Esophagus muscularis mucosa (tissue), 4 donors: ENCODE data around the gene ERMAP. TPM values are rescaled to one million over a fixed set of nuclear protein-coding genes. Genes with fewer than 3 reads are reported as not detected.

Experiments
- DNase-seq: peaks from one replicate; pipeline ENCODE4 v3.0.0-alpha.2; 2017; ENCODE audit errors: extremely low spot score
- H3K27ac ChIP-seq, 4 donors: fragments of 200-600 bp; sonication (generic); replicated peaks in 1 of 4; 1 replicate in 3 of 4; 2 replicates in 1 of 4; pipeline ENCODE4 v1.5.1; 2016 to 2019; ENCODE audit warnings: mild to moderate bottlenecking in 1 of 4
- H3K27me3 ChIP-seq, 4 donors: fragments of 200-600 bp; sonication (generic); one replicate each; pipeline versions ENCODE4 v1.5.1 to v1.6.0; 2016 to 2019
- H3K36me3 ChIP-seq, 4 donors: fragments of 200-600 bp; sonication (generic); one replicate each; pipeline ENCODE4 v1.5.1; 2016 to 2019
- H3K4me1 ChIP-seq, 4 donors: fragments of 200-600 bp; sonication (generic); one replicate each; pipeline ENCODE4 v1.5.1; 2016 to 2019
- H3K4me3 ChIP-seq, 4 donors: fragments of 200-600 bp; sonication (generic); 1 replicate in 2 of 4; 2 replicates in 2 of 4; pipeline ENCODE4 v1.5.1; 2016 to 2019; ENCODE audit warnings: mild to moderate bottlenecking in 4 of 4, moderate library complexity in 1 of 4
- H3K9me3 ChIP-seq, 4 donors: fragments of 200-600 bp; sonication (generic); 1 replicate in 3 of 4; 2 replicates in 1 of 4; pipeline ENCODE4 v1.5.1; 2016 to 2019
- EP300 ChIP-seq: sonication (generic); formaldehyde crosslinking; IDR thresholded peaks from one replicate; pipeline ENCODE4 v1.6.1; 2017; ENCODE audit warnings: antibody characterized with exemption
- POLR2A ChIP-seq: fragments of 450-650 bp; IDR thresholded peaks from one replicate; pipeline ENCODE4 v1.6.1; 2017; ENCODE audit warnings: antibody characterized with exemption, moderate library complexity, mild to moderate bottlenecking, low read depth
- POLR2AphosphoS5 ChIP-seq, 2 donors: sonication (generic); formaldehyde crosslinking; IDR thresholded peaks; one replicate each; pipeline ENCODE4 v1.6.1; 2017; ENCODE audit warnings: antibody characterized with exemption in 2 of 2
- WGBS: methylation state at CpG from one replicate; pipeline ENCODE4 v1.1.5; 2018; 5-methylcytosine and 5-hydroxymethylcytosine counted together
- intact Hi-C: fragments of 100-400 bp; cut with DNase I; formaldehyde crosslinking; loops from one replicate; pipeline ENCODE4 v1.15.1; 2023
- total RNA-seq, 4 donors: library from RNA; depleted of rRNA; stranded (reverse); fragments of >200 nt; gene quantifications; one replicate each; pipeline versions ENCODE4 v1.1.0 to v1.2.1, GENCODE V29; 2016
- TF ChIP-seq, protein P1 (sequence below), 3 experiments: fragments of 200-600 bp in 2 of 3; fragments of 450-650 bp in 1 of 3; sonication (generic) in 2 of 3; IDR thresholded peaks; one replicate each; pipeline ENCODE4 v1.5.1; 2017 to 2019; ENCODE audit warnings: antibody characterized with exemption in 3 of 3, mild to moderate bottlenecking in 2 of 3, moderate library complexity in 1 of 3

The ERMAP gene
- total RNA-seq, 4 donors from 2014 or later: 5.8 to 14.1 (median 9.1) TPM

DNA sequence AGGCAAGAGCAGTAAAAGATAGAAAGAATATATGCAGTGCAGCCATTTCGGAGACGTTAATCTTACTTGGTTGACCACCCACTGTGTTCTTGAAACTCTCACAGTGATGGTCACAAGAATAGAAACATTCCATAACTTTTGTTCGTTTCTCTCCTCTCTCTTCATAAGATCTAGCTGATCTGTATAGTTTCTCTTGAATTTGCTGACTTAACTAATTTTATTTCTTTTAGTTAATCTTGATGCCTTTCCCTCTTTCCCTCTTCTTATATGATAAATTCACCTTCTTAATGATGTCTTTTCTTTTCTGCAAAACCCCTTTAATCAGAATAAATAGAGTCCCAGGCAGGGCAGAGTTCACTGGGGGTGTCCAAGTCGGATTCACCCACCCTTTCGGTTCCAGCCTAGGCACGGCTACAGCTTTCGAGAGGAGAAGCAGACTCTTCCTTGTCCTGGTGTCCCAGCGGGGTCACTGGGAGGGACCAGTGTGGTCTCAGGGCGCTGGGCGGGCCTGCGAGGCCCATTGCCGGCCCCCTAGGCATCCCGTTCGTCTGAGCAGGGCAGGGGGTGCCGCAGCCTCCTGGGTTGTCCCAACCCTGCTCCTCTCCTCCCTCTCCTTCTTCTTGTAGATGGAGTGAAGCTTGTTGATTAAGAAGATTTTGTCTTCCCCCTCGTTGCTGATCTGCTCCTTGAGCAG is 69.3 kb downstream of the ERMAP start:
- H3K36me3 ChIP-seq: no peaks in the 10 kb centered on the region
- intact Hi-C loops: no loop called here
- no peak overlapping the region for H3K4me3 ChIP-seq
- H3K27me3 ChIP-seq: no peaks in the 10 kb centered on the region
- H3K9me3 ChIP-seq: no peaks in the 10 kb centered on the region
- no peak for DNase-seq
- WGBS: 84% methylated on average over 14 of the region's 16 CpGs
- TF ChIP-seq, protein P1, sequence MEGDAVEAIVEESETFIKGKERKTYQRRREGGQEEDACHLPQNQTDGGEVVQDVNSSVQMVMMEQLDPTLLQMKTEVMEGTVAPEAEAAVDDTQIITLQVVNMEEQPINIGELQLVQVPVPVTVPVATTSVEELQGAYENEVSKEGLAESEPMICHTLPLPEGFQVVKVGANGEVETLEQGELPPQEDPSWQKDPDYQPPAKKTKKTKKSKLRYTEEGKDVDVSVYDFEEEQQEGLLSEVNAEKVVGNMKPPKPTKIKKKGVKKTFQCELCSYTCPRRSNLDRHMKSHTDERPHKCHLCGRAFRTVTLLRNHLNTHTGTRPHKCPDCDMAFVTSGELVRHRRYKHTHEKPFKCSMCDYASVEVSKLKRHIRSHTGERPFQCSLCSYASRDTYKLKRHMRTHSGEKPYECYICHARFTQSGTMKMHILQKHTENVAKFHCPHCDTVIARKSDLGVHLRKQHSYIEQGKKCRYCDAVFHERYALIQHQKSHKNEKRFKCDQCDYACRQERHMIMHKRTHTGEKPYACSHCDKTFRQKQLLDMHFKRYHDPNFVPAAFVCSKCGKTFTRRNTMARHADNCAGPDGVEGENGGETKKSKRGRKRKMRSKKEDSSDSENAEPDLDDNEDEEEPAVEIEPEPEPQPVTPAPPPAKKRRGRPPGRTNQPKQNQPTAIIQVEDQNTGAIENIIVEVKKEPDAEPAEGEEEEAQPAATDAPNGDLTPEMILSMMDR (IDR thresholded peaks at IDR 0.05): no peak
- TF ChIP-seq POLR2A: no peak
- no peaks in the 10 kb centered on the region for H3K4me1 ChIP-seq
- no peak overlapping the region for H3K27ac ChIP-seq

DNA sequence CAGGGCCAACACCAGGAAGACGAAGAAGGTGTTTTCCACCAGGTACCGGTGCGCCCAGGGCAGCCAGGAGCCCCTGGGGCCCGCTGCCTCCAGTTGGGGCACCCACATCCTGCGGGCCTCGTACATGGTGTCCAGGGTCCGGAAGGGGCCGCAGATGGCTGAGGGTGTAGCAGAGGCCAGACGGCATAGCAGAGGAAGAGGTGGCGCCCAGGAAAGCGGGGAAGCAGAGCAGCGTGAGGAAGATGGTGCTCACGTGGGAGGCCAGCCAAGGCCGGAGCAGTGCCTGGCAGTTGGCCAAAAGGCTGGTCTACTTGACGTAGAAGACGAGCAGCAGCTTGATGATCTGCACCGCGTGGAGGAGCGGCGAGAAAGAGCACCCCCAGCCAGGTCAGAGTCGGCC is 69.9 kb downstream of the ERMAP start:
- no peak overlapping the region for H3K4me3 ChIP-seq
- no peak for DNase-seq
- H3K27me3 ChIP-seq: no peaks in the 10 kb centered on the region
- H3K27ac ChIP-seq: no peak overlapping the region
- WGBS: 63% methylated on average over 17 of the region's 21 CpGs
- no peaks in the 10 kb centered on the region for H3K9me3 ChIP-seq
- TF ChIP-seq, protein P1 (IDR thresholded peaks at IDR 0.05): no peak
- TF ChIP-seq POLR2AphosphoS5 (IDR thresholded peaks at IDR 0.05): no peak
- TF ChIP-seq EP300: no peak
- TF ChIP-seq POLR2A: no peak
- H3K36me3 ChIP-seq: no peaks in the 10 kb centered on the region
- H3K4me1 ChIP-seq: no peaks in the 10 kb centered on the region
- intact Hi-C loops: no loop called here

DNA sequence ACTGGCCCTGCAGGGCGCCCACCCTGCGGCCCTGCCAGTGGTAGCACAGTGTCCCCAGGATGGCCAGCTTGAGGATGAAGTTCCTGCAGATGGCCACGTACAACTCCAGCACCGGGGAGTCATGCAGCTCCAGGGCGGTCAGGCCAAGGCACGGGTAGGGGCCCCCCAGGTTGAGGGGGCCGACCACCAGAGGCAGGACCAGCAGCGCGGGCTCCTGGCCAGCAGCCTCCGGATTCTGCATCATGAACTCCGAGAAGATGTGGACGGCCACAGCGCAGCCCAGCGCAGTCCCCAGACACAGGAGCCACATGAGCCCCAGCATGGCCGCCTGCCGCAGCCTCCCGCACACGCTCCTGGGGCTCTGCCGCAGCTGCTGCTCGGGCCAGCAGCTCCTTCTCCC is 70.4 kb downstream of the ERMAP start:
- no peak for DNase-seq
- Histone ChIP-seq H3K4me1 (no peaks in the 10 kb centered on the region), H3K27ac (no peak overlapping the region), H3K36me3 (no peaks in the 10 kb centered on the region), H3K9me3 (no peaks in the 10 kb centered on the region), H3K27me3 (no peaks in the 10 kb centered on the region), H3K4me3 (no peak overlapping the region)
- 92% methylated on average over 8 of the region's 20 CpGs for WGBS
- TF ChIP-seq EP300 (no peak), POLR2AphosphoS5 (IDR thresholded peaks at IDR 0.05) (no peak)
- TF ChIP-seq, protein P1 (IDR thresholded peaks at IDR 0.05): no peak
- intact Hi-C loops: no loop called here

DNA sequence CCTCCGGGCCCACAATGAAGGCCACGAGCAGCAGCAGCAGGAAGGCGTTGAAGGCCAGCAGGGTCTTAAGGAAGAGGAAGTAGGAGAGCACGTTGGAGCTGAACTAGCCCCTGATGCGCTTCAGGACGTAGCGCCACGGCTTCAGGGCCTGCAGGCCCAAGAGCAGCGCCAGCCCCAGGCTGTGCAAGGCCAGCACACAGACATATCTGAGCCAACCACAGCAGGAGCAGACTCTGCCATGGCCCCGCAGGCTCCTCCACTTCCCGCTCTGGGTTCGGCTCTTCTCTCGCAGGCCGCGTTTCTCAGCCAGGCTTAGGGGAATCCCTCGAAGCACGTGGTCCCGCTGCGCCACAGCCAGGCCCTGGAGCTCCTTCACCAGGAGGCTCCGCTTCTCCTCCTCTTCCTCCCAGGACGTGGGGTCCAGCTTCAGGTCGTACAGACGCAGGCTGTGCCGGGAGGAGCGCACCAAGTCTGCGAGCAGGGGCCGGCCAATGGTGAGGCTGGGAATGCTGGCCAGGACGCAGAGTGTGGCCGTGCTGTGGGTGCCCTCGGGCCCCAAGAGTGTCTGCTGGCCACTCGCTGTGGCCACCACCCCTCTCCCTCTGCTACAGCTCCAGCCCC is 71.2 kb downstream of the ERMAP start:
- H3K4me3 ChIP-seq: no peak overlapping the region
- H3K9me3 ChIP-seq: no peaks in the 10 kb centered on the region
- no peak overlapping the region for H3K27ac ChIP-seq
- no peaks in the 10 kb centered on the region for H3K36me3 ChIP-seq
- no peaks in the 10 kb centered on the region for H3K4me1 ChIP-seq
- TF ChIP-seq POLR2A: no peak
- no peak for TF ChIP-seq POLR2AphosphoS5 (IDR thresholded peaks at IDR 0.05)
- TF ChIP-seq, protein P1 (IDR thresholded peaks at IDR 0.05): no peak
- TF ChIP-seq EP300: no peak
- no peak for DNase-seq
- intact Hi-C loops: no loop called here
- 94% methylated on average over 30 of the region's 31 CpGs for WGBS
- H3K27me3 ChIP-seq: no peaks in the 10 kb centered on the region

DNA sequence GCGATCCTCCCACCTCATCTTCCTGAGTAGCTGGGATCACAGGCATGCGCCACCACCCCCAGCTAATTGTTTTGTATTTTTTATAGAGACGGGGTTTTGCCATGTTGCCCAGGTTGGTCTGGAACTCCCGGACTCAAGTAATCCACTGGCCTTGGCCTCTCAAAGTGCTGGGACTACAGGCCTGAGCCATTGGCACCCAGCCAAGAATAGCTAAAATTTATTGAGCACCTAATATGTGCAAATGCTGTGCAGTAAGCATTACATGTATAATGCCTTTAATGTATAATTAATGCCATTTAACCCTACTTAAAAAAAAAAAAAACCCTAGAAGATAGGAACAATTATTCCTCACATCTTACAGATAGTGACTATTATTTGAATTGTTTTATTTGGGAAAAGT is 72.3 kb downstream of the ERMAP start:
- H3K9me3 ChIP-seq: no peaks in the 10 kb centered on the region
- DNase-seq: no peak
- intact Hi-C loops: no loop called here
- no peaks in the 10 kb centered on the region for H3K27me3 ChIP-seq
- TF ChIP-seq, protein P1 (IDR thresholded peaks at IDR 0.05): no peak
- TF ChIP-seq POLR2AphosphoS5 (IDR thresholded peaks at IDR 0.05): no peak
- no peak for TF ChIP-seq POLR2A
- no peak for TF ChIP-seq EP300
- no peak overlapping the region for H3K27ac ChIP-seq
- H3K4me1 ChIP-seq: no peaks in the 10 kb centered on the region
- no peak overlapping the region for H3K4me3 ChIP-seq
- no peaks in the 10 kb centered on the region for H3K36me3 ChIP-seq
- WGBS: 76% methylated on average over 4 of the region's 4 CpGs
